Ishikawa (cell line): ENCODE results near the gene RBM41.

Experiments used
- CEBPB ChIP-seq: IDR thresholded peaks from 2 replicates; pipeline ENCODE4 v1.6.1; 2012
- CREB1 ChIP-seq: IDR thresholded peaks from 2 replicates; pipeline ENCODE4 v1.6.1; 2012; ENCODE audit warnings: low read depth
- EGR1 ChIP-seq: IDR thresholded peaks from 2 replicates; pipeline ENCODE4 v1.6.1; 2012
- EP300 ChIP-seq: IDR thresholded peaks from 2 replicates; pipeline ENCODE4 v1.6.1; 2012; ENCODE audit warnings: borderline replicate concordance
- FOXM1 ChIP-seq: IDR thresholded peaks from 2 replicates; pipeline ENCODE4 v1.6.1; 2012; ENCODE audit warnings: low read depth, borderline replicate concordance
- NFIC ChIP-seq: IDR thresholded peaks from 2 replicates; pipeline ENCODE4 v1.6.1; 2012
- RAD21 ChIP-seq: IDR thresholded peaks from 2 replicates; pipeline ENCODE4 v1.6.1; 2012; ENCODE audit warnings: low read depth
- TAF1 ChIP-seq: IDR thresholded peaks from 2 replicates; pipeline ENCODE4 v1.6.1; 2012; ENCODE audit warnings: low read depth, mild to moderate bottlenecking
- TCF12 ChIP-seq: IDR thresholded peaks from 2 replicates; pipeline ENCODE4 v1.6.1; 2012; ENCODE audit warnings: low read depth
- TEAD4 ChIP-seq: IDR thresholded peaks from 2 replicates; pipeline ENCODE4 v1.6.1; 2012
- YY1 ChIP-seq: IDR thresholded peaks from 2 replicates; pipeline ENCODE4 v1.6.1; 2012; ENCODE audit warnings: low read depth
- ZBTB7A ChIP-seq: IDR thresholded peaks from 2 replicates; pipeline ENCODE4 v1.6.1; 2012; ENCODE audit warnings: low read depth
- TF ChIP-seq, protein P1 (sequence below): IDR thresholded peaks from 2 replicates; pipeline ENCODE4 v1.6.1; 2012
- TF ChIP-seq, protein P2 (sequence below): IDR thresholded peaks from 2 replicates; pipeline ENCODE4 v1.6.1; 2012
- TF ChIP-seq, protein P3 (sequence below): IDR thresholded peaks from 2 replicates; pipeline ENCODE4 v1.6.1; 2012; ENCODE audit warnings: low read depth, mild to moderate bottlenecking

Gene RBM41

DNA sequence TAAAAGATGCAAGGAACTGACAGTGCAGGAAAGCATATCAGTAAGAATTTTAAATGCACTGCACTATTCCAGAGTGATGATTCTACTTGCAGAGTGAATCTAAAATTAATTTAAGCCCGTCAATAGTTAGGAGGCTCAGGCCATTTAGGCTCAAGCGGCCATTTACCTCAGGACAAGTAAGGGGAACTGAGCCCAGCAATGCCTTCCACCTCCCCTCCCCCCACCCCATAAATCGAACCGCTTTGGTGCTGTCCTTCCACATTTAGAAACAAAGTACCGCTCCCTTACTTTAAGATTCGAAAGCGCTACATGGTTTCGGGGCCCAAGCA lies 665 bp downstream of the RBM41 start:
- TF ChIP-seq, protein P1, sequence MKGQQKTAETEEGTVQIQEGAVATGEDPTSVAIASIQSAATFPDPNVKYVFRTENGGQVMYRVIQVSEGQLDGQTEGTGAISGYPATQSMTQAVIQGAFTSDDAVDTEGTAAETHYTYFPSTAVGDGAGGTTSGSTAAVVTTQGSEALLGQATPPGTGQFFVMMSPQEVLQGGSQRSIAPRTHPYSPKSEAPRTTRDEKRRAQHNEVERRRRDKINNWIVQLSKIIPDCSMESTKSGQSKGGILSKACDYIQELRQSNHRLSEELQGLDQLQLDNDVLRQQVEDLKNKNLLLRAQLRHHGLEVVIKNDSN = no peak
- TF ChIP-seq YY1 (no peak), EP300 (no peak), FOXM1 (no peak), TAF1 (no peak), TEAD4 (no peak), RAD21 (no peak), TCF12 (no peak), CREB1 (no peak), CEBPB (no peak), ZBTB7A (no peak), NFIC (no peak), EGR1 (no peak)
- TF ChIP-seq, protein P2, sequence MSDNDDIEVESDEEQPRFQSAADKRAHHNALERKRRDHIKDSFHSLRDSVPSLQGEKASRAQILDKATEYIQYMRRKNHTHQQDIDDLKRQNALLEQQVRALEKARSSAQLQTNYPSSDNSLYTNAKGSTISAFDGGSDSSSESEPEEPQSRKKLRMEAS = no peak
- TF ChIP-seq, protein P3, sequence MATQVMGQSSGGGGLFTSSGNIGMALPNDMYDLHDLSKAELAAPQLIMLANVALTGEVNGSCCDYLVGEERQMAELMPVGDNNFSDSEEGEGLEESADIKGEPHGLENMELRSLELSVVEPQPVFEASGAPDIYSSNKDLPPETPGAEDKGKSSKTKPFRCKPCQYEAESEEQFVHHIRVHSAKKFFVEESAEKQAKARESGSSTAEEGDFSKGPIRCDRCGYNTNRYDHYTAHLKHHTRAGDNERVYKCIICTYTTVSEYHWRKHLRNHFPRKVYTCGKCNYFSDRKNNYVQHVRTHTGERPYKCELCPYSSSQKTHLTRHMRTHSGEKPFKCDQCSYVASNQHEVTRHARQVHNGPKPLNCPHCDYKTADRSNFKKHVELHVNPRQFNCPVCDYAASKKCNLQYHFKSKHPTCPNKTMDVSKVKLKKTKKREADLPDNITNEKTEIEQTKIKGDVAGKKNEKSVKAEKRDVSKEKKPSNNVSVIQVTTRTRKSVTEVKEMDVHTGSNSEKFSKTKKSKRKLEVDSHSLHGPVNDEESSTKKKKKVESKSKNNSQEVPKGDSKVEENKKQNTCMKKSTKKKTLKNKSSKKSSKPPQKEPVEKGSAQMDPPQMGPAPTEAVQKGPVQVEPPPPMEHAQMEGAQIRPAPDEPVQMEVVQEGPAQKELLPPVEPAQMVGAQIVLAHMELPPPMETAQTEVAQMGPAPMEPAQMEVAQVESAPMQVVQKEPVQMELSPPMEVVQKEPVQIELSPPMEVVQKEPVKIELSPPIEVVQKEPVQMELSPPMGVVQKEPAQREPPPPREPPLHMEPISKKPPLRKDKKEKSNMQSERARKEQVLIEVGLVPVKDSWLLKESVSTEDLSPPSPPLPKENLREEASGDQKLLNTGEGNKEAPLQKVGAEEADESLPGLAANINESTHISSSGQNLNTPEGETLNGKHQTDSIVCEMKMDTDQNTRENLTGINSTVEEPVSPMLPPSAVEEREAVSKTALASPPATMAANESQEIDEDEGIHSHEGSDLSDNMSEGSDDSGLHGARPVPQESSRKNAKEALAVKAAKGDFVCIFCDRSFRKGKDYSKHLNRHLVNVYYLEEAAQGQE = no peak

DNA sequence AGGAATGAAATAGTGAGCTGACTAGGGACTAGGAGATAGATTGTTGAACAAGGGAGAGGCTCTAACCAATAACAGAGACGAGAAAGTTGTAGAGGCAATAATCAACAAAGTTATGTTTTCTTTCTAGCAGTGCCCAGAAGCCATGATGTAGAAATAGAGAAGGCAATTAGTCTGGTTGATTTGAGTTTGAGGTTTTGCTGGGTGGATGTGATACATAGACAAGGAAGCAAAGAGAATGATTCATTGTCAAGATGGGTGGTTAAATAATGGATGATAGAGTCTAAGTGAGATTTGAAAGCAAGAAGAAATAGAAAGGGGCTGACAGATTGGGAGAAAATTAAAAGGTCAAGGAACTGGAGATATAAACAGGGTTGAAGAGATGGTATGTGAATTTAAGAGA lies 11.2 kb downstream of the RBM41 start:
- TF ChIP-seq ZBTB7A (no peak), EGR1 (no peak), TCF12 (no peak), EP300 (no peak), CREB1 (no peak), TEAD4 (no peak), RAD21 (no peak), FOXM1 (no peak), NFIC (no peak), CEBPB (no peak), TAF1 (no peak)
- TF ChIP-seq, protein P1 = no peak
- TF ChIP-seq, protein P2 = no peak

DNA sequence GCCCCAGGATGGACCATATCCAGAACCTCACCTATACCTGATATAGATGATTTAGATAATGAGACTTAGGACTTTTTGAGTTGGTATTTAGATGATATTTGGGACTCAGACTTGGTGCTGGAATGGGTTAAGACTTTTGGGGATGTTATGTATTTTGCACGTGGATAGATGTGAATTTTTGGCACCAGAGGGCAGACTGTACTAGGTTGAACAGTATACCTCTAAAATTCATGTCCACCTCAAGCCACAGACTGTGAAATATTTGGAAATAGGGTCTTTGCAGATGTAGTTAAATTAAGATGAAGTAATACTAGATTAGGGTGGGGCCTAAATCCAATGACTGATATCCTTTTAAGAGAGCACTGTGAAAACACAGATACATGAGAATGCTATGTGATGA lies 15.6 kb downstream of the RBM41 start:
- TF ChIP-seq, protein P2 = no peak
- TF ChIP-seq TEAD4 (peak; percentile 17; the same call in 1 of the 2 replicates), NFIC (no peak), CEBPB (no peak), TAF1 (no peak), RAD21 (0 out of 2 replicates have a peak, but pooled peaks have one; percentile 8), FOXM1 (no peak)

DNA sequence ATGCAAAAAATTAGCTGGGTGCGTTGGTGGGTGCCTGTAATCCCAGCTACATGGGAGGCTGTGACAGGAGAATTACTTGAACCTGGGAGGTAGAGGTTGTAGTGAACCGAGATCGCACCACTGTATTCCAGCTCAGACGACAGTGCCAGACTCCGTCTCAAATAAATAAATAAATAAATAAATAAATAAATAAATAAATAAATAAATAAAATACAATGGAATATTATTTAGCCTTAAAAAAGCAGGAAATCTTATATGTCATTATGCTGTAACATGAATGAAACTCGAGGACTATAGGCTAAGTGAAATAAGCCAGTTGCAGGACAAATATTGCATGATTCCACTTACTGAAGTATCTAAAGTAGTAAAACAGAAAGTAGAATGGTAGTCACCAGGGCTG lies 42.5 kb downstream of the RBM41 start:
- TF ChIP-seq EGR1 (no peak), ZBTB7A (no peak), NFIC (no peak), TCF12 (no peak), TAF1 (no peak), CEBPB (no peak), FOXM1 (no peak), TEAD4 (no peak), YY1 (no peak), RAD21 (no peak), EP300 (no peak)
- TF ChIP-seq, protein P3 = no peak
- TF ChIP-seq, protein P1 = no peak
- TF ChIP-seq, protein P2 = no peak

DNA sequence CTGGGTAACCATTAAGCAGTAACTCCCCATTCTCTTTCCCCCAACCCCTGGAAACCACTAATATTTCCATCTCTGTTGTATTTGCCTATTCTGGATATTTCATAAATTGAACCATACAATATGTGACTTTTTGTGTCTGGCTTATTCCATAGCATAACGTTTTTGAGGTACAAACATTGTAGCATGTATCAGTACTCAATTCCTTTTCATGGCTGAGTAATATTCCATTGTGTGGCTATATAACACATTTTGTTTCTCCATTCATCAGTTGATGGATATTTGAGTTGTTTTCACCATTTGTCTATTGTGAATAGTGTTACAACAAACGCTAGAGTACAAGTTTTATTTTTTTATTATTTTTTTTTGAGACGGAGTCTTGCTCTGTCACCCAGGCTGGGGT lies 63.6 kb downstream of the RBM41 start:
- TF ChIP-seq TCF12 = no peak
- TF ChIP-seq, protein P2 = no peak
- TF ChIP-seq, protein P3 = no peak
- TF ChIP-seq RAD21 = no peak
- no peak for TF ChIP-seq ZBTB7A
- no peak for TF ChIP-seq TEAD4
- TF ChIP-seq EP300 = no peak
- no peak for TF ChIP-seq YY1
- TF ChIP-seq FOXM1 = no peak
- no peak for TF ChIP-seq CREB1
- TF ChIP-seq TAF1 = no peak
- no peak for TF ChIP-seq CEBPB
- TF ChIP-seq NFIC = no peak
- TF ChIP-seq, protein P1 = no peak
- no peak for TF ChIP-seq EGR1
